ENCODE data around the gene IL15RA.
"Not testable (repeated sequence)": the region's sequence is repeated elsewhere in the genome, so short reads cannot be mapped to it uniquely, and the experiment has no call there.

IL15RA gene

GRCh38 chr10:5915451-5915850, 61.9 kb downstream of the IL15RA start:
- H3K27me3 ChIP-seq (ENCODE audit: low read depth, low read length): no peaks in the 10 kb centered on the region
- peaks cover 86 to 91% of the 10 kb centered on the region in 2 donors for H3K36me3 ChIP-seq (ENCODE audit: control insufficient read depth in 1 of 2, insufficient read depth in 2 of 2, low read length in 2 of 2)
- no peak overlapping the region for H3K4me3 ChIP-seq (ENCODE audit: low read depth in 1 of 2, low read length in 2 of 2)
- no peak overlapping the region for H3K27ac ChIP-seq (ENCODE audit: low read length)
- H3K4me1 ChIP-seq (ENCODE audit: control insufficient read depth in 1 of 2, insufficient read depth in 2 of 2, low read length in 2 of 2): no peaks in the 10 kb centered on the region
- no peaks in the 10 kb centered on the region for H3K9me3 ChIP-seq (ENCODE audit: control insufficient read depth in 1 of 2, low read length in 2 of 2)

- Histone ChIP-seq H3K27me3 (ENCODE audit: low read depth, low read length) (no peaks in the 10 kb centered on the region), H3K27ac (ENCODE audit: low read length) (no peak overlapping the region), H3K4me1 (ENCODE audit: control insufficient read depth in 1 of 2, insufficient read depth in 2 of 2, low read length in 2 of 2) (no peaks in the 10 kb centered on the region), H3K9me3 (ENCODE audit: control insufficient read depth in 1 of 2, low read length in 2 of 2) (no peaks in the 10 kb centered on the region), H3K36me3 (ENCODE audit: control insufficient read depth in 1 of 2, insufficient read depth in 2 of 2, low read length in 2 of 2) (peaks cover 88 to 94% of the 10 kb centered on the region in 2 donors), H3K4me3 (ENCODE audit: low read depth in 1 of 2, low read length in 2 of 2) (no peak overlapping the region)
Measured at GRCh38 chr10:5913736-5914135, 63.6 kb downstream of the IL15RA start.

- H3K4me3 ChIP-seq (ENCODE audit: low read depth in 1 of 2, low read length in 2 of 2): no peak overlapping the region
- H3K27me3 ChIP-seq (ENCODE audit: low read depth, low read length): no peaks in the 10 kb centered on the region
- no peaks in the 10 kb centered on the region for H3K4me1 ChIP-seq (ENCODE audit: control insufficient read depth in 1 of 2, insufficient read depth in 2 of 2, low read length in 2 of 2)
- peaks cover 70 to 83% of the 10 kb centered on the region in 2 donors for H3K36me3 ChIP-seq (ENCODE audit: control insufficient read depth in 1 of 2, insufficient read depth in 2 of 2, low read length in 2 of 2)
- no peaks in the 10 kb centered on the region for H3K9me3 ChIP-seq (ENCODE audit: control insufficient read depth in 1 of 2, low read length in 2 of 2)
- H3K27ac ChIP-seq (ENCODE audit: low read length): no peak overlapping the region
Measured at GRCh38 chr10:5911670-5912069, 65.7 kb downstream of the IL15RA start.

- Histone ChIP-seq H3K9me3 (ENCODE audit: control insufficient read depth in 1 of 2, low read length in 2 of 2) (no peaks in the 10 kb centered on the region), H3K27ac (ENCODE audit: low read length) (no peak overlapping the region), H3K4me3 (ENCODE audit: low read depth in 1 of 2, low read length in 2 of 2) (no peak overlapping the region), H3K4me1 (ENCODE audit: control insufficient read depth in 1 of 2, insufficient read depth in 2 of 2, low read length in 2 of 2) (no peaks in the 10 kb centered on the region), H3K36me3 (ENCODE audit: control insufficient read depth in 1 of 2, insufficient read depth in 2 of 2, low read length in 2 of 2) (peaks cover 62 to 80% of the 10 kb centered on the region in 2 donors), H3K27me3 (ENCODE audit: low read depth, low read length) (no peaks in the 10 kb centered on the region)
Measured at GRCh38 chr10:5910323-5911100, 66.8 kb downstream of the IL15RA start.

DNA sequence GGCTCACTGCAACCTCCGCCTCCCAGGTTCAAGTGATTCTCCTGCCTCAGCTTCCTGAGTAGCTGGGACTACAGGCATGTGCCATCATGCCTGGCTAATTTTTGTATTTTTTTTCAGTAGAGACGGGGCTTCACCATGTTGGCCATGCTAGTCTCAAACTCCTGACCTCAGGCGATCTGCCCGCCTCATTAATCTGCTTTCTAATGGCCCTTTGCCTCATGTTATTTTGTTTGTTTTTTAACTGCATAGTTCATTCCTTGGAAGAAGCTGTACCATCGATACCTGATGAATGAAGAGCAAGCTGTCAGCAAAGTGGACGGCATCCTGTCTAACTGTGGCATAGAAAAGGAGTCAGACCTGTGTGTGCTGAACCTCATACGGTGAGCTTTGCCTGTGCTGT, 68.7 kb downstream of the IL15RA start:
- H3K27ac ChIP-seq (ENCODE audit: low read length); H3K9me3 ChIP-seq (ENCODE audit: control insufficient read depth in 1 of 2, low read length in 2 of 2); H3K4me1 ChIP-seq (ENCODE audit: control insufficient read depth in 1 of 2, insufficient read depth in 2 of 2, low read length in 2 of 2); H3K27me3 ChIP-seq (ENCODE audit: low read depth, low read length); H3K4me3 ChIP-seq (ENCODE audit: low read depth in 1 of 2, low read length in 2 of 2): not testable (repeated sequence)
- peaks cover 43 to 62% of the 10 kb centered on the region in 2 donors for H3K36me3 ChIP-seq (ENCODE audit: control insufficient read depth in 1 of 2, insufficient read depth in 2 of 2, low read length in 2 of 2)

- H3K36me3 ChIP-seq (ENCODE audit: control insufficient read depth in 1 of 2, insufficient read depth in 2 of 2, low read length in 2 of 2): peaks cover 28 to 46% of the 10 kb centered on the region in 2 donors
- no peak overlapping the region for H3K27ac ChIP-seq (ENCODE audit: low read length)
Measured at GRCh38 chr10:5906651-5907050, 70.7 kb downstream of the IL15RA start.

GRCh38 chr10:5905854-5906507, 71.4 kb downstream of the IL15RA start:
- Histone ChIP-seq H3K36me3 (ENCODE audit: control insufficient read depth in 1 of 2, insufficient read depth in 2 of 2, low read length in 2 of 2) (peaks cover 22 to 39% of the 10 kb centered on the region in 2 donors), H3K4me1 (ENCODE audit: control insufficient read depth in 1 of 2, insufficient read depth in 2 of 2, low read length in 2 of 2) (no peaks in the 10 kb centered on the region), H3K9me3 (ENCODE audit: control insufficient read depth in 1 of 2, low read length in 2 of 2) (no peaks in the 10 kb centered on the region), H3K27me3 (ENCODE audit: low read depth, low read length) (no peaks in the 10 kb centered on the region), H3K27ac (ENCODE audit: low read length) (no peak overlapping the region), H3K4me3 (ENCODE audit: low read depth in 1 of 2, low read length in 2 of 2) (no peak overlapping the region)

More at GRCh38 chr10:5906651-5907050, 70.7 kb downstream of the IL15RA start:
- Histone ChIP-seq H3K4me3 (ENCODE audit: low read depth in 1 of 2, low read length in 2 of 2) (no peak overlapping the region), H3K27me3 (ENCODE audit: low read depth, low read length) (no peaks in the 10 kb centered on the region), H3K9me3 (ENCODE audit: control insufficient read depth in 1 of 2, low read length in 2 of 2) (no peaks in the 10 kb centered on the region), H3K4me1 (ENCODE audit: control insufficient read depth in 1 of 2, insufficient read depth in 2 of 2, low read length in 2 of 2) (no peaks in the 10 kb centered on the region)

- H3K36me3 ChIP-seq (ENCODE audit: control insufficient read depth in 1 of 2, insufficient read depth in 2 of 2, low read length in 2 of 2): peaks cover 9 to 23% of the 10 kb centered on the region in 2 donors
Measured at GRCh38 chr10:5904227-5904626, 73.1 kb downstream of the IL15RA start.

DNA sequence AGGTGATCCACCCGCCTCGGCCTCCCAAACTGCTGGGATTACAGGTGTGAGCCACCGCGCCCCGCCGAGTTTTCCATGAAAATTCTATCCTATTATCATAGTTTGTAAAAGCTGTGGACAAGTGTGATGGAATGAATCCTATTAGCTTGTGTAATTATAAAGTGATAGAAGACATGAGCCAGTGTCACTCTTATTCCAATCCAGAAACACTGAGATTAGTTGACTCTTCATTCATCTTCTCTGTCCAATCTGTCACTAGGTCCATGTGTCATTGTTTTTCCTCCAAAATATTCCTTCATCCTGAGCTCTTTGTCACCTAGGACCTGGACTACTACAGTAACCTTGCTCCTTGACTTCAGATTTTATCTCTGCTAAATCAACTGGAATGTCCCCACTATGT, 73.8 kb downstream of the IL15RA start:
- Histone ChIP-seq H3K27me3 (ENCODE audit: low read depth, low read length) (no peaks in the 10 kb centered on the region), H3K27ac (ENCODE audit: low read length) (no peak overlapping the region), H3K4me3 (ENCODE audit: low read depth in 1 of 2, low read length in 2 of 2) (no peak overlapping the region), H3K4me1 (ENCODE audit: control insufficient read depth in 1 of 2, insufficient read depth in 2 of 2, low read length in 2 of 2) (no peaks in the 10 kb centered on the region), H3K36me3 (ENCODE audit: control insufficient read depth in 1 of 2, insufficient read depth in 2 of 2, low read length in 2 of 2) (peaks cover 9 to 16% of the 10 kb centered on the region in 2 donors), H3K9me3 (ENCODE audit: control insufficient read depth in 1 of 2, low read length in 2 of 2) (no peaks in the 10 kb centered on the region)

More at GRCh38 chr10:5904227-5904626, 73.1 kb downstream of the IL15RA start:
- Histone ChIP-seq H3K4me3 (ENCODE audit: low read depth in 1 of 2, low read length in 2 of 2) (no peak overlapping the region), H3K27ac (ENCODE audit: low read length) (no peak overlapping the region), H3K4me1 (ENCODE audit: control insufficient read depth in 1 of 2, insufficient read depth in 2 of 2, low read length in 2 of 2) (no peaks in the 10 kb centered on the region), H3K9me3 (ENCODE audit: control insufficient read depth in 1 of 2, low read length in 2 of 2) (no peaks in the 10 kb centered on the region), H3K27me3 (ENCODE audit: low read depth, low read length) (no peaks in the 10 kb centered on the region)

- Histone ChIP-seq H3K27me3 (ENCODE audit: low read depth, low read length) (no peaks in the 10 kb centered on the region), H3K4me3 (ENCODE audit: low read depth in 1 of 2, low read length in 2 of 2) (no peak overlapping the region), H3K36me3 (ENCODE audit: control insufficient read depth in 1 of 2, insufficient read depth in 2 of 2, low read length in 2 of 2) (peaks cover 10 to 13% of the 10 kb centered on the region in 2 donors), H3K9me3 (ENCODE audit: control insufficient read depth in 1 of 2, low read length in 2 of 2) (no peaks in the 10 kb centered on the region), H3K27ac (ENCODE audit: low read length) (no peak overlapping the region), H3K4me1 (ENCODE audit: control insufficient read depth in 1 of 2, insufficient read depth in 2 of 2, low read length in 2 of 2) (no peaks in the 10 kb centered on the region)
Measured at GRCh38 chr10:5902511-5903274, 74.7 kb downstream of the IL15RA start.
